Glutamatergic neuron (in vitro differentiated cells): ENCODE data around the gene ZNF630. TPM values are rescaled to one million over a fixed set of nuclear protein-coding genes. Genes with fewer than 3 reads are reported as not detected.

Experiments
- DNase-seq: peaks from one replicate; pipeline ENCODE4 v3.0.0; 2022
- H3K27ac Mint-ChIP-seq: one replicate; pipeline ENCODE4 v1.8.0; 2020; ENCODE audit warnings: mild to moderate bottlenecking, mixed read lengths, inconsistent platforms; ENCODE audit not compliant: unreplicated experiment
- H3K27me3 Mint-ChIP-seq: one replicate; pipeline ENCODE4 v1.8.0; 2020; ENCODE audit warnings: mild to moderate bottlenecking, moderate library complexity, mixed read lengths, inconsistent platforms; ENCODE audit not compliant: unreplicated experiment
- H3K36me3 Mint-ChIP-seq: one replicate; pipeline ENCODE4 v1.8.0; 2020; ENCODE audit warnings: mild to moderate bottlenecking, mixed read lengths, inconsistent platforms; ENCODE audit not compliant: unreplicated experiment
- H3K4me1 Mint-ChIP-seq: one replicate; pipeline ENCODE4 v1.8.0; 2020; ENCODE audit warnings: mild to moderate bottlenecking, low read depth, mixed read lengths, inconsistent platforms; ENCODE audit not compliant: unreplicated experiment
- H3K4me3 Mint-ChIP-seq: one replicate; pipeline ENCODE4 v1.8.0; 2020; ENCODE audit warnings: mild to moderate bottlenecking, mixed read lengths, inconsistent platforms; ENCODE audit not compliant: unreplicated experiment
- H3K9me3 Mint-ChIP-seq: one replicate; pipeline ENCODE4 v1.8.0; 2020; ENCODE audit warnings: mild to moderate bottlenecking, moderate library complexity, mixed read lengths, inconsistent platforms; ENCODE audit not compliant: unreplicated experiment
- CTCF ChIP-seq: fragments of 200-600 bp; sonication (generic); IDR thresholded peaks from one replicate; pipeline ENCODE4 v1.5.0; 2021; ENCODE audit not compliant: partially characterized antibody, unreplicated experiment
- total RNA-seq: library from RNA; stranded (reverse); fragmentation: NEBNext Ultra II Directional; extraction: Animal tissue kit (Norgen Biotek cat#: 25700); gene quantifications from one replicate; pipeline ENCODE4 v1.2.1, GENCODE V29; 2021; ENCODE audit not compliant: unreplicated experiment

The ZNF630 gene
- total RNA-seq, 1 donor from 2014 or later: 2.8 TPM

- no peak for DNase-seq
These were observed 12.7 kb downstream of the ZNF630 start for GRCh38 chrX:48058621-48059295.

GRCh38 chrX:48046846-48047245 is 24.6 kb downstream of the ZNF630 start:
- H3K36me3 Mint-ChIP-seq: no peaks in the 10 kb centered on the region
- H3K4me1 Mint-ChIP-seq: peaks cover 2% of the 10 kb centered on the region
- peaks cover 2% of the 10 kb centered on the region for H3K27me3 Mint-ChIP-seq
- no peaks in the 10 kb centered on the region for H3K9me3 Mint-ChIP-seq
- no peak overlapping the region for H3K27ac Mint-ChIP-seq
- no peak overlapping the region for H3K4me3 Mint-ChIP-seq
- DNase-seq: no peak
- TF ChIP-seq CTCF: no peak

More at GRCh38 chrX:48058621-48059295, 12.7 kb downstream of the ZNF630 start:
- H3K27ac Mint-ChIP-seq: no peak overlapping the region
- no peaks in the 10 kb centered on the region for H3K4me1 Mint-ChIP-seq
- no peak for TF ChIP-seq CTCF
- no peaks in the 10 kb centered on the region for H3K27me3 Mint-ChIP-seq
- H3K9me3 Mint-ChIP-seq: no peaks in the 10 kb centered on the region
- H3K36me3 Mint-ChIP-seq: peaks cover 30% of the 10 kb centered on the region
- no peak overlapping the region for H3K4me3 Mint-ChIP-seq

- no peak overlapping the region for H3K4me3 Mint-ChIP-seq
- H3K27ac Mint-ChIP-seq: no peak overlapping the region
These were observed 25.8 kb downstream of the ZNF630 start for GRCh38 chrX:48045410-48046311.

GRCh38 chrX:48043056-48043455 is 28.4 kb downstream of the ZNF630 start:
- Mint-ChIP-seq H3K4me3 (no peak overlapping the region), H3K4me1 (peaks cover 2% of the 10 kb centered on the region), H3K27me3 (peaks cover 2% of the 10 kb centered on the region)

More at GRCh38 chrX:48045410-48046311, 25.8 kb downstream of the ZNF630 start:
- peaks cover 2% of the 10 kb centered on the region for H3K4me1 Mint-ChIP-seq
- no peak for TF ChIP-seq CTCF
- no peak for DNase-seq
- H3K36me3 Mint-ChIP-seq: no peaks in the 10 kb centered on the region
- no peaks in the 10 kb centered on the region for H3K9me3 Mint-ChIP-seq
- peaks cover 2% of the 10 kb centered on the region for H3K27me3 Mint-ChIP-seq

More at GRCh38 chrX:48043056-48043455, 28.4 kb downstream of the ZNF630 start:
- H3K27ac Mint-ChIP-seq: no peak overlapping the region
- DNase-seq: no peak
- no peaks in the 10 kb centered on the region for H3K9me3 Mint-ChIP-seq
- TF ChIP-seq CTCF: no peak
- no peaks in the 10 kb centered on the region for H3K36me3 Mint-ChIP-seq
